SK-N-SH treated with all-trans-retinoic acid at 6 μM for 48 hours (cell line): ENCODE measurements around the gene DEF6.

Experiments used
- ATAC-seq: fragments of 200-7000 bp; cut with Tn5 transposase; 3 replicates; pipeline ENCODE4 v1.9.1; 2020; ENCODE audit warnings: mild to moderate bottlenecking, moderate library complexity
- ARNTL ChIP-seq: fragments of 450-650 bp; formaldehyde crosslinking; IDR thresholded peaks from 2 replicates; pipeline ENCODE4 v1.5.0; 2020; ENCODE audit warnings: low read depth, mild to moderate bottlenecking, moderate library complexity, borderline replicate concordance
- BACH2 ChIP-seq: fragments of 250-450 bp; sonication (Bioruptor Pico); IDR thresholded peaks from 2 replicates; pipeline ENCODE4 v1.9.0; 2021; ENCODE audit warnings: mild to moderate bottlenecking, borderline replicate concordance
- CREB5 ChIP-seq: fragments of 250-450 bp; sonication (Bioruptor Pico); IDR thresholded peaks from 2 replicates; pipeline ENCODE4 v1.5.1; 2020; ENCODE audit warnings: low read depth, mild to moderate bottlenecking, moderate library complexity
- CSDC2 ChIP-seq: fragments of 250-450 bp; sonication (Bioruptor Pico); IDR thresholded peaks from 2 replicates; pipeline ENCODE4 v1.5.0; 2020; ENCODE audit warnings: mild to moderate bottlenecking, moderate library complexity
- GLIS3 ChIP-seq: fragments of 250-450 bp; sonication (Bioruptor Pico); IDR thresholded peaks from 2 replicates; pipeline ENCODE4 v1.5.0; 2020; ENCODE audit warnings: mild to moderate bottlenecking, moderate library complexity
- ISL1 ChIP-seq: fragments of 250-450 bp; sonication (Bioruptor Pico); IDR thresholded peaks from 2 replicates; pipeline ENCODE4 v2.1.2; 2022; ENCODE audit warnings: mild to moderate bottlenecking, moderate library complexity
- PPARA ChIP-seq: fragments of 250-450 bp; sonication (Bioruptor Pico); IDR thresholded peaks from 2 replicates; pipeline ENCODE4 v1.5.0; 2020; ENCODE audit warnings: mild to moderate bottlenecking, borderline replicate concordance
- RARB ChIP-seq: fragments of 250-450 bp; sonication (Bioruptor Pico); IDR thresholded peaks from 2 replicates; pipeline ENCODE4 v1.8.0; 2021; ENCODE audit warnings: mild to moderate bottlenecking, moderate library complexity
- SNAI2 ChIP-seq: fragments of 250-450 bp; sonication (Bioruptor Pico); IDR thresholded peaks from 2 replicates; pipeline ENCODE4 v1.5.0; 2020; ENCODE audit warnings: mild to moderate bottlenecking, moderate library complexity
- TCF4 ChIP-seq: fragments of 250-450 bp; sonication (Bioruptor Pico); IDR thresholded peaks from 2 replicates; pipeline ENCODE4 v1.8.0; 2021; ENCODE audit warnings: mild to moderate bottlenecking, moderate library complexity, borderline replicate concordance
- TOX ChIP-seq: fragments of 250-450 bp; sonication (Bioruptor Pico); IDR thresholded peaks from 2 replicates; pipeline ENCODE4 v1.8.0; 2021; ENCODE audit warnings: mild to moderate bottlenecking, moderate library complexity, borderline replicate concordance
- ZC3H10 ChIP-seq: fragments of 250-450 bp; sonication (Bioruptor Pico); IDR thresholded peaks from 2 replicates; pipeline ENCODE4 v1.5.1; 2021; ENCODE audit warnings: mild to moderate bottlenecking, moderate library complexity
- ZFP30 ChIP-seq: fragments of 450-650 bp; formaldehyde crosslinking; IDR thresholded peaks from 2 replicates; pipeline ENCODE4 v1.5.0; 2022; ENCODE audit warnings: mild to moderate bottlenecking, moderate library complexity
- ZNF565 ChIP-seq: fragments of 450-650 bp; formaldehyde crosslinking; conservative IDR thresholded peaks from 2 replicates; pipeline ENCODE4 v1.5.0; 2020; ENCODE audit warnings: low read depth, mild to moderate bottlenecking, moderate library complexity
- ZNF70 ChIP-seq: fragments of 450-650 bp; formaldehyde crosslinking; IDR thresholded peaks from 2 replicates; pipeline ENCODE4 v1.5.0; 2020; ENCODE audit warnings: mild to moderate bottlenecking, moderate library complexity
- ZNF8 ChIP-seq: fragments of 450-650 bp; formaldehyde crosslinking; IDR thresholded peaks from 2 replicates; pipeline ENCODE4 v1.5.0; 2020; ENCODE audit warnings: mild to moderate bottlenecking, moderate library complexity
- TF ChIP-seq, protein P1 (sequence below): fragments of 250-450 bp; sonication (Bioruptor Pico); IDR thresholded peaks from 2 replicates; pipeline ENCODE4 v1.5.1; 2021; ENCODE audit warnings: mild to moderate bottlenecking, moderate library complexity
- TF ChIP-seq, protein P2 (sequence below): fragments of 250-450 bp; sonication (Bioruptor Pico); IDR thresholded peaks from 2 replicates; pipeline ENCODE4 v1.8.0; 2021; ENCODE audit warnings: low read depth, mild to moderate bottlenecking, moderate library complexity, borderline replicate concordance
- TF ChIP-seq, protein P3 (sequence below): fragments of 250-450 bp; sonication (Bioruptor Pico); IDR thresholded peaks from 2 replicates; pipeline ENCODE4 v1.8.0; 2020; ENCODE audit warnings: mild to moderate bottlenecking, moderate library complexity, borderline replicate concordance

Gene DEF6

GRCh38 chr6:35294308-35294945, 3.2 kb upstream of the DEF6 start:
- ATAC-seq, result peak; percentile 82
- TF ChIP-seq SNAI2 (no peak), ZNF8 (no peak), BACH2 (CRISPR knock-in tag) (no peak), ZC3H10 (CRISPR knock-in tag) (no peak), ZNF70 (no peak)
- TF ChIP-seq, protein P1, sequence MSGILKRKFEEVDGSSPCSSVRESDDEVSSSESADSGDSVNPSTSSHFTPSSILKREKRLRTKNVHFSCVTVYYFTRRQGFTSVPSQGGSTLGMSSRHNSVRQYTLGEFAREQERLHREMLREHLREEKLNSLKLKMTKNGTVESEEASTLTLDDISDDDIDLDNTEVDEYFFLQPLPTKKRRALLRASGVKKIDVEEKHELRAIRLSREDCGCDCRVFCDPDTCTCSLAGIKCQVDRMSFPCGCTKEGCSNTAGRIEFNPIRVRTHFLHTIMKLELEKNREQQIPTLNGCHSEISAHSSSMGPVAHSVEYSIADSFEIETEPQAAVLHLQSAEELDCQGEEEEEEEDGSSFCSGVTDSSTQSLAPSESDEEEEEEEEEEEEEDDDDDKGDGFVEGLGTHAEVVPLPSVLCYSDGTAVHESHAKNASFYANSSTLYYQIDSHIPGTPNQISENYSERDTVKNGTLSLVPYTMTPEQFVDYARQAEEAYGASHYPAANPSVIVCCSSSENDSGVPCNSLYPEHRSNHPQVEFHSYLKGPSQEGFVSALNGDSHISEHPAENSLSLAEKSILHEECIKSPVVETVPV (CRISPR knock-in tag), result no peak

GRCh38 chr6:35295036-35295435, 2.6 kb upstream of the DEF6 start:
- TF ChIP-seq CSDC2 (CRISPR knock-in tag) (no peak), ISL1 (CRISPR knock-in tag) (no peak), RARB (CRISPR knock-in tag) (no peak), ZNF70 (no peak), ZNF565 (CRISPR knock-in tag) (no peak), BACH2 (CRISPR knock-in tag) (no peak), ZC3H10 (CRISPR knock-in tag) (no peak)
- TF ChIP-seq, protein P2, sequence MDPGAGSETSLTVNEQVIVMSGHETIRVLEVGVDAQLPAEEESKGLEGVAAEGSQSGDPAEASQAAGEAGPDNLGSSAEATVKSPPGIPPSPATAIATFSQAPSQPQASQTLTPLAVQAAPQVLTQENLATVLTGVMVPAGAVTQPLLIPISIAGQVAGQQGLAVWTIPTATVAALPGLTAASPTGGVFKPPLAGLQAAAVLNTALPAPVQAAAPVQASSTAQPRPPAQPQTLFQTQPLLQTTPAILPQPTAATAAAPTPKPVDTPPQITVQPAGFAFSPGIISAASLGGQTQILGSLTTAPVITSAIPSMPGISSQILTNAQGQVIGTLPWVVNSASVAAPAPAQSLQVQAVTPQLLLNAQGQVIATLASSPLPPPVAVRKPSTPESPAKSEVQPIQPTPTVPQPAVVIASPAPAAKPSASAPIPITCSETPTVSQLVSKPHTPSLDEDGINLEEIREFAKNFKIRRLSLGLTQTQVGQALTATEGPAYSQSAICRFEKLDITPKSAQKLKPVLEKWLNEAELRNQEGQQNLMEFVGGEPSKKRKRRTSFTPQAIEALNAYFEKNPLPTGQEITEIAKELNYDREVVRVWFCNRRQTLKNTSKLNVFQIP (CRISPR knock-in tag), result no peak
- TF ChIP-seq, protein P3, sequence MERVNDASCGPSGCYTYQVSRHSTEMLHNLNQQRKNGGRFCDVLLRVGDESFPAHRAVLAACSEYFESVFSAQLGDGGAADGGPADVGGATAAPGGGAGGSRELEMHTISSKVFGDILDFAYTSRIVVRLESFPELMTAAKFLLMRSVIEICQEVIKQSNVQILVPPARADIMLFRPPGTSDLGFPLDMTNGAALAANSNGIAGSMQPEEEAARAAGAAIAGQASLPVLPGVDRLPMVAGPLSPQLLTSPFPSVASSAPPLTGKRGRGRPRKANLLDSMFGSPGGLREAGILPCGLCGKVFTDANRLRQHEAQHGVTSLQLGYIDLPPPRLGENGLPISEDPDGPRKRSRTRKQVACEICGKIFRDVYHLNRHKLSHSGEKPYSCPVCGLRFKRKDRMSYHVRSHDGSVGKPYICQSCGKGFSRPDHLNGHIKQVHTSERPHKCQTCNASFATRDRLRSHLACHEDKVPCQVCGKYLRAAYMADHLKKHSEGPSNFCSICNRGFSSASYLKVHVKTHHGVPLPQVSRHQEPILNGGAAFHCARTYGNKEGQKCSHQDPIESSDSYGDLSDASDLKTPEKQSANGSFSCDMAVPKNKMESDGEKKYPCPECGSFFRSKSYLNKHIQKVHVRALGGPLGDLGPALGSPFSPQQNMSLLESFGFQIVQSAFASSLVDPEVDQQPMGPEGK (CRISPR knock-in tag), result no peak
- TF ChIP-seq, all 23 proteins: peak for 0
- ATAC-seq, result no peak

GRCh38 chr6:35295521-35296315, 1.9 kb upstream of the DEF6 start:
- ATAC-seq, result no peak
- TF ChIP-seq CREB5 (CRISPR knock-in tag), result no peak
- no peak for TF ChIP-seq ZFP30

- ATAC-seq, result no peak
- TF ChIP-seq ZNF8 (no peak), ZFP30 (no peak), PPARA (CRISPR knock-in tag) (no peak), SNAI2 (no peak), ZNF565 (CRISPR knock-in tag) (no peak), BACH2 (CRISPR knock-in tag) (no peak), CSDC2 (CRISPR knock-in tag) (no peak), TOX (CRISPR knock-in tag) (no peak), CREB5 (CRISPR knock-in tag) (no peak), ZC3H10 (CRISPR knock-in tag) (no peak), RARB (CRISPR knock-in tag) (no peak), TCF4 (CRISPR knock-in tag) (no peak), ARNTL (CRISPR knock-in tag) (no peak), GLIS3 (CRISPR knock-in tag) (no peak)
- TF ChIP-seq, protein P3 (CRISPR knock-in tag), result no peak
- TF ChIP-seq, protein P2 (CRISPR knock-in tag), result no peak
- TF ChIP-seq, all 23 proteins: peak for 0
These were observed 552 bp upstream of the DEF6 start for GRCh38 chr6:35296931-35297600.
